Epithelial cell of proximal tubule (primary cell): ENCODE data around the gene TMEM18. TPM values are rescaled to one million over a fixed set of nuclear protein-coding genes. Genes with fewer than 3 reads are reported as not detected.

ENCODE experiments used
- DNase-seq: peaks from one replicate; pipeline ENCODE4 v3.0.0-alpha.2; 2011; ENCODE audit warnings: low read depth
- H3K4me3 ChIP-seq: 2 replicates; pipeline ENCODE4 v1.5.1; 2011; ENCODE audit warnings: low read depth, mild to moderate bottlenecking, low read length
- CTCF ChIP-seq: conservative IDR thresholded peaks from 2 replicates; pipeline ENCODE4 v1.5.1; 2012; ENCODE audit warnings: low read depth, mild to moderate bottlenecking, low read length
- total RNA-seq: library from RNA; depleted of rRNA; stranded (reverse); fragments of >200 nt; gene quantifications from 2 replicates; pipeline ENCODE4 v1.2.3, GENCODE V29; 2015

TMEM18 gene
- total RNA-seq, 1 donor from 2014 or later: 39.4 TPM

GRCh38 chr2:631741-632140, 45.5 kb downstream of the TMEM18 start:
- TF ChIP-seq CTCF: no peak
- DNase-seq: no peak
- no peak overlapping the region for H3K4me3 ChIP-seq

- no peak for DNase-seq
- no peak for TF ChIP-seq CTCF
- H3K4me3 ChIP-seq: no peak overlapping the region
These were observed 46.5 kb downstream of the TMEM18 start for GRCh38 chr2:630451-631320.

GRCh38 chr2:629961-630360, 47.2 kb downstream of the TMEM18 start:
- TF ChIP-seq CTCF: no peak

GRCh38 chr2:628651-629050, 48.6 kb downstream of the TMEM18 start:
- no peak for DNase-seq
- no peak for TF ChIP-seq CTCF
- no peak overlapping the region for H3K4me3 ChIP-seq

More at GRCh38 chr2:629961-630360, 47.2 kb downstream of the TMEM18 start:
- DNase-seq: no peak
- H3K4me3 ChIP-seq: no peak overlapping the region

- H3K4me3 ChIP-seq: no peak overlapping the region
- no peak for TF ChIP-seq CTCF
- DNase-seq: no peak
These were observed 49.2 kb downstream of the TMEM18 start for GRCh38 chr2:627926-628560.

GRCh38 chr2:627340-627709, 49.9 kb downstream of the TMEM18 start:
- no peak for TF ChIP-seq CTCF
- DNase-seq: no peak
- no peak overlapping the region for H3K4me3 ChIP-seq
